PFSK-1 (cell line): ENCODE data around the gene POLR2H.

Experiments used
- POLR2AphosphoS5 ChIP-seq: IDR thresholded peaks from 2 replicates; pipeline ENCODE4 v1.6.1; 2012; ENCODE audit warnings: low read depth, mild to moderate bottlenecking, control low read depth, low read length, moderate library complexity
- REST ChIP-seq, 2 experiments: IDR thresholded peaks; 2 replicates each; pipeline versions ENCODE4 v1.6.1 to v1.8.0; 2011 to 2012; ENCODE audit warnings: low read depth in 2 of 2, low read length in 2 of 2, control low read depth in 1 of 2, inconsistent platforms in 1 of 2, mild to moderate bottlenecking in 1 of 2, moderate library complexity in 1 of 2; ENCODE audit not compliant: insufficient read depth in 1 of 2

- TF ChIP-seq POLR2AphosphoS5 (no peak), REST (IDR thresholded peaks at IDR 0.05; ENCODE audit: insufficient read depth in 1 of 2, low read depth in 2 of 2, low read length in 2 of 2) (no peak)
Observed at GRCh38 chr3:184372911-184373310, 11.4 kb downstream of the POLR2H start.
